ENCODE measurements around the gene ZNF148. TPM values are rescaled to one million over a fixed set of nuclear protein-coding genes. Genes with fewer than 3 reads are reported as not detected.
"Not testable (repeated sequence)": the region's sequence is repeated elsewhere in the genome, so short reads cannot be mapped to it uniquely, and the experiment has no call there.

ZNF148 gene, protein sequence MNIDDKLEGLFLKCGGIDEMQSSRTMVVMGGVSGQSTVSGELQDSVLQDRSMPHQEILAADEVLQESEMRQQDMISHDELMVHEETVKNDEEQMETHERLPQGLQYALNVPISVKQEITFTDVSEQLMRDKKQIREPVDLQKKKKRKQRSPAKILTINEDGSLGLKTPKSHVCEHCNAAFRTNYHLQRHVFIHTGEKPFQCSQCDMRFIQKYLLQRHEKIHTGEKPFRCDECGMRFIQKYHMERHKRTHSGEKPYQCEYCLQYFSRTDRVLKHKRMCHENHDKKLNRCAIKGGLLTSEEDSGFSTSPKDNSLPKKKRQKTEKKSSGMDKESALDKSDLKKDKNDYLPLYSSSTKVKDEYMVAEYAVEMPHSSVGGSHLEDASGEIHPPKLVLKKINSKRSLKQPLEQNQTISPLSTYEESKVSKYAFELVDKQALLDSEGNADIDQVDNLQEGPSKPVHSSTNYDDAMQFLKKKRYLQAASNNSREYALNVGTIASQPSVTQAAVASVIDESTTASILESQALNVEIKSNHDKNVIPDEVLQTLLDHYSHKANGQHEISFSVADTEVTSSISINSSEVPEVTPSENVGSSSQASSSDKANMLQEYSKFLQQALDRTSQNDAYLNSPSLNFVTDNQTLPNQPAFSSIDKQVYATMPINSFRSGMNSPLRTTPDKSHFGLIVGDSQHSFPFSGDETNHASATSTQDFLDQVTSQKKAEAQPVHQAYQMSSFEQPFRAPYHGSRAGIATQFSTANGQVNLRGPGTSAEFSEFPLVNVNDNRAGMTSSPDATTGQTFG
- total RNA-seq (34.2 TPM), polyA plus RNA-seq (7.6 TPM)
- long read RNA-seq, donor 1: 0 reads
- long read RNA-seq, donor 2, full-length matches to known transcripts: 19 of 19 reads
- long read RNA-seq, donor 2, partial matches to known transcripts: 0 of 19 reads
- long read RNA-seq, donor 2, other reads (novel, unspliced or antisense): 0 of 19 reads
- long read RNA-seq, donor 3: 0 reads
- long read RNA-seq, donor 4, full-length matches to known transcripts: 2 of 2 reads
- long read RNA-seq, donor 4, partial matches to known transcripts: 0 of 2 reads
- long read RNA-seq, donor 4, other reads (novel, unspliced or antisense): 0 of 2 reads
- long read RNA-seq, donor 5, full-length matches to known transcripts: 7 of 7 reads
- long read RNA-seq, donor 5, partial matches to known transcripts: 0 of 7 reads
- long read RNA-seq, donor 5, other reads (novel, unspliced or antisense): 0 of 7 reads
- long read RNA-seq, donor 6, full-length matches to known transcripts: 3 of 3 reads
- long read RNA-seq, donor 6, partial matches to known transcripts: 0 of 3 reads
- long read RNA-seq, donor 6, other reads (novel, unspliced or antisense): 0 of 3 reads
- long read RNA-seq, donor 7, full-length matches to known transcripts: 9 of 9 reads
- long read RNA-seq, donor 7, partial matches to known transcripts: 0 of 9 reads
- long read RNA-seq, donor 7, other reads (novel, unspliced or antisense): 0 of 9 reads
- long read RNA-seq, donor 8, full-length matches to known transcripts: 2 of 2 reads
- long read RNA-seq, donor 8, partial matches to known transcripts: 0 of 2 reads
- long read RNA-seq, donor 8, other reads (novel, unspliced or antisense): 0 of 2 reads
- long read RNA-seq, donor 9: 0 reads
- long read RNA-seq, donor 10, full-length matches to known transcripts: 3 of 3 reads
- long read RNA-seq, donor 10, partial matches to known transcripts: 0 of 3 reads
- long read RNA-seq, donor 10, other reads (novel, unspliced or antisense): 0 of 3 reads

DNA sequence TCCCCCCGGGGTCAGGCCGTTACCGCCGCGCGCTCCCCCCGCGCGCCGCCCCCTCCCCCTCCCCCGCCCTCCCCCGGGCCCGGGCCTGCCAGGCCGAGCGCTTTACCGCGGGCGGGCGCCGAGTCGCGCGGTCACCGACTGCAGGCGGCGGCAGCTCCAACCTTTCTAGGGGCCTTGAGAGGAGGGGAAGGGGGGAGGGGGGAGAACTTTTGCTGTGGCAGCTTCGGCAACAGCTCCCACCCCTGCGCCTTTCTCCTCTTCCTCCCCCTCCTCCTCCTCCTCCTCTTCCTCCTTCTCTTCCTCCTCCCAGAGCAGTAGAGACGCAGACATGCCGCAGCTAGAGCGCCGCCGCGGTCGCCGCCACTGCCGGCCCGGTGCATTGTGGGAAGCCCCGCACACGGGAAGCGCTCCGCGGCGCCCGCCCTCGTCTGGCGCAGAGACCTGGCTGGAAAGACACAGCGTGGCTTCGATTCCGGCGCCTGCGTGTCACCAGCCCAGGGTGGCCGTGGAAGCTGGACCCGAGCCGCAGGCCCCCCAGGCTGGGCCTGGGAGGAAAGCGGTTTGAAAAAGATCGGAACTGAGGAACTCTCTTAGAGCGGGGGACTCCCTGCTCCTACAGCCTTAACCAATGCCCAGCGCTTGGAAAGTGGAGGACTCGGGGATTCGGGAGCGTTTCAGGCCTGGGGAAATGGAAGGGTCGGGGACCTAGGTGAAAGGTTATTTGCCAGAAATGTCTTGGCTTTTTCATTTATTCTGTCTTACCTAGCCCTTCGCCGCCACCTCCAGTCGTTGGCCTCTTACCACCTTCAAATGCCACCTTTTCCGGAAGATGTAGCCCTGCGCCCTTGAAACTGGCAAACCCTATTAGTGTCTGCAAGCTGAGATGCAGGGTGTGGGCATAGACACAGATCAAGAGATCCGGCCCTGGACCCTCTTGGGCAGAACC lies at the start of gene ZNF148:
Gene ZNF148 (minus strand): TSS at position 330 of the 946 bp plus-strand sequence. CDS start 61,685 bp downstream, outside the sequence.
- under 1% methylated on average over 69 of the region's 69 CpGs for WGBS
- H3K9me3 ChIP-seq (ENCODE audit: control insufficient read depth in 2 of 2, insufficient read depth in 1 of 2, low read length in 1 of 2): no peaks in the 10 kb centered on the region
- H3K36me3 ChIP-seq (ENCODE audit: control insufficient read depth in 2 of 2, insufficient read depth in 2 of 2, low read length in 1 of 2): peaks cover 0 to 4% of the 10 kb centered on the region in 2 donors
- H3K4me1 ChIP-seq (ENCODE audit: control insufficient read depth in 2 of 2, insufficient read depth in 2 of 2, low read length in 2 of 2): peaks cover 14% of the 10 kb centered on the region in 2 donors
- no peaks in the 10 kb centered on the region for H3K27me3 ChIP-seq (ENCODE audit: control insufficient read depth in 2 of 2, insufficient read depth in 1 of 2, low read length in 1 of 2)
- H3K4me3 ChIP-seq (ENCODE audit: low read length in 2 of 2): peak within 1 kb of the TSS; percentile 78 to 91
- peak; percentile 80 to 96 (median 90) for DNase-seq (ENCODE audit: low read depth in 6 of 9, low spot score in 9 of 9)
- H3K27ac ChIP-seq (ENCODE audit: low read depth in 1 of 2, low read length in 1 of 2): peak within 1 kb of the TSS; percentile 88 to 96

DNA sequence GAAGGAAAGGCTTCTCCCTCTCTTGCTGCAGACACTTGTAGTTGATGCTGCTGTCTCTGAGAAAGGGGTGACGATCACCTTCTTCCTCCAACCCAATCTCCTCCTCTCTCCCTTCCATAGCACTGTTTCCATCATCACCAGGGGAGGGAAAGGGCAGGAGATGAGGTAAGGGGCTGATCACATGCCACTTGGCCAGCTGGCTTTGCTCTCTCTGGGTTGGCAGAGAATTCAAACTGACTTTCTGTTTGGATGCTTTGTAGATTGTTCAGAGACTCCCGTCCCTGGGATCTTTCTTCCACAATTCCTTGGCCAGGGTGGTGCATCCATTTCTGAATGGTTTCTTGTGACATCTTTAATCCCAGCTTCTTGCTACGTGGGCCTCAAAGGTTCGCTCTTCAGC lies 43.2 kb upstream of the ZNF148 start:
- Histone ChIP-seq H3K27ac (ENCODE audit: low read depth in 1 of 2, low read length in 1 of 2) (no peak overlapping the region), H3K27me3 (ENCODE audit: control insufficient read depth in 2 of 2, insufficient read depth in 1 of 2, low read length in 1 of 2) (peaks cover 0 to 3% of the 10 kb centered on the region in 2 donors), H3K4me3 (ENCODE audit: low read length in 2 of 2) (no peak overlapping the region), H3K9me3 (ENCODE audit: control insufficient read depth in 2 of 2, insufficient read depth in 1 of 2, low read length in 1 of 2) (no peaks in the 10 kb centered on the region), H3K4me1 (ENCODE audit: control insufficient read depth in 2 of 2, insufficient read depth in 2 of 2, low read length in 2 of 2) (no peaks in the 10 kb centered on the region), H3K36me3 (ENCODE audit: control insufficient read depth in 2 of 2, insufficient read depth in 2 of 2, low read length in 1 of 2) (no peaks in the 10 kb centered on the region)
- whole genome bisulfite sequencing: 97% methylated on average over 4 of the region's 4 CpGs
- no peak for DNase-seq (ENCODE audit: low read depth in 6 of 9, low spot score in 9 of 9)

DNA sequence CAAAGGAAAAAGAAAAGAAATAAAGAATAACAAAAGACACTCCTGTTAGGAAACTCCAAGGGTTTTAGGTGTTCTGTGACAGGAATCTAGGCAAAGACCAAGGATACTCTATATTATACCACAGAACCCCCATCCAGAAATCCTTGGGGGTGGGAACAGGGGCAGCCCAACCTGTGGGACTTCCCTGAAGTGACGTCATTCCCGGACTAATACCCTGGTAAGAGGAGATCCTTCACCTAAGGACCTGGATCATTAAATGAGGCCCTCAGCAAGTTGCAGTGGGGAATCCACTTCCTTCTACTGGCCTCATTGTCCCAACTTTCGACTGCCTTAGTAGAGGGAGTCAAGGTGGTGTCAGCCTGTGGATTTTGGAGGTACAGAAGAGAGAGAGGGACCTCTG lies 41.1 kb upstream of the ZNF148 start:
- no peak for DNase-seq (ENCODE audit: low read depth in 6 of 9, low spot score in 9 of 9)
- H3K4me3 ChIP-seq (ENCODE audit: low read length in 2 of 2): no peak overlapping the region
- H3K9me3 ChIP-seq (ENCODE audit: control insufficient read depth in 2 of 2, insufficient read depth in 1 of 2, low read length in 1 of 2): no peaks in the 10 kb centered on the region
- no peaks in the 10 kb centered on the region for H3K36me3 ChIP-seq (ENCODE audit: control insufficient read depth in 2 of 2, insufficient read depth in 2 of 2, low read length in 1 of 2)
- no peaks in the 10 kb centered on the region for H3K4me1 ChIP-seq (ENCODE audit: control insufficient read depth in 2 of 2, insufficient read depth in 2 of 2, low read length in 2 of 2)
- peaks cover 0 to 5% of the 10 kb centered on the region in 2 donors for H3K27me3 ChIP-seq (ENCODE audit: control insufficient read depth in 2 of 2, insufficient read depth in 1 of 2, low read length in 1 of 2)
- no peak overlapping the region for H3K27ac ChIP-seq (ENCODE audit: low read depth in 1 of 2, low read length in 1 of 2)
- 92% methylated on average over 3 of the region's 3 CpGs for WGBS

DNA sequence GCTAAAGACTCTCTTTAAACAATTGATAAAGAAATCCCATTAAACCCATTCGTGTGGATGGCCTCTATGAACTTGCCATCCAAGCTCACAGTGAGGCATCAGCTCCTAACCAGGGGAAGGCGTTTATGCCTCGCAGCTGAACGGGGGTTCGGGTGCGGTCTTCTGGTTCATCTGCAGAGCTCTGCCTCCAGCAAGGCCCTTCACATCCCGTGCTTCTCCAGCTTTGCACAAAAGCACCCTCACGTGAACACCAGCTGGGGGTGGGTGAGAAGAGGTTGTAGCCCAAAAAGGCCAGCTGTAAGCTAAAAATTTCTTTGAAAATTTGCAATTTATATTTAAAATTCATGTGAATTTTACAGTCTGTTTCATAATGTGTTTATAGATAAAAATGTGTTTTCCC lies 39.5 kb upstream of the ZNF148 start:
- no peak for DNase-seq (ENCODE audit: low read depth in 6 of 9, low spot score in 9 of 9)
- H3K36me3 ChIP-seq (ENCODE audit: control insufficient read depth in 2 of 2, insufficient read depth in 2 of 2, low read length in 1 of 2): no peaks in the 10 kb centered on the region
- 85% methylated on average over 8 of the region's 8 CpGs for WGBS
- no peak overlapping the region for H3K4me3 ChIP-seq (ENCODE audit: low read length in 2 of 2)
- H3K4me1 ChIP-seq (ENCODE audit: control insufficient read depth in 2 of 2, insufficient read depth in 2 of 2, low read length in 2 of 2): no peaks in the 10 kb centered on the region
- H3K27me3 ChIP-seq (ENCODE audit: control insufficient read depth in 2 of 2, insufficient read depth in 1 of 2, low read length in 1 of 2): peaks cover 0 to 5% of the 10 kb centered on the region in 2 donors
- no peaks in the 10 kb centered on the region for H3K9me3 ChIP-seq (ENCODE audit: control insufficient read depth in 2 of 2, insufficient read depth in 1 of 2, low read length in 1 of 2)
- H3K27ac ChIP-seq (ENCODE audit: low read depth in 1 of 2, low read length in 1 of 2): no peak overlapping the region

DNA sequence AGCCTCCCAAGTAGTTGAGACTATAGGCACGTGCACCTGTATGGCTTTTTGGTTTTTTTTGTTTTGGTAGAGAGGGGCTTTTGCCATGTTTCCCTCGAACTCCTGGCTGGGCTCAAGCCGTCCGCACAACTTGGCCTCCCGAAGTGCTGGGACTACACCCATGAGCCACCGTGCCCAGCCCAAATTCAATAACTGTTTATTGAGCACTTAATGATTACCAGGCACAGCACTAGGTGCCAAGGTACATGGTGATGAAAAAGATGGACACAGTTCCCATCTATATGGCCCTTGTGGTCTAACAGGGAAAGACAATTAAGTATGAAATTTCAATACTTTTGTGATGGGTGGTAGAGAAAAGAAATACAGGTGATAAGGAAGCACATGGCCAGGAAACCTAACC lies 35.8 kb upstream of the ZNF148 start:
- no peaks in the 10 kb centered on the region for H3K36me3 ChIP-seq (ENCODE audit: control insufficient read depth in 2 of 2, insufficient read depth in 2 of 2, low read length in 1 of 2)
- no peaks in the 10 kb centered on the region for H3K9me3 ChIP-seq (ENCODE audit: control insufficient read depth in 2 of 2, insufficient read depth in 1 of 2, low read length in 1 of 2)
- 94% methylated on average over 6 of the region's 6 CpGs for WGBS
- DNase-seq (ENCODE audit: low read depth in 6 of 9, low spot score in 9 of 9): no peak
- H3K4me3 ChIP-seq (ENCODE audit: low read length in 2 of 2): no peak overlapping the region
- H3K4me1 ChIP-seq (ENCODE audit: control insufficient read depth in 2 of 2, insufficient read depth in 2 of 2, low read length in 2 of 2): no peaks in the 10 kb centered on the region
- H3K27ac ChIP-seq (ENCODE audit: low read depth in 1 of 2, low read length in 1 of 2): no peak overlapping the region
- H3K27me3 ChIP-seq (ENCODE audit: control insufficient read depth in 2 of 2, insufficient read depth in 1 of 2, low read length in 1 of 2): peaks cover 0 to 5% of the 10 kb centered on the region in 2 donors

DNA sequence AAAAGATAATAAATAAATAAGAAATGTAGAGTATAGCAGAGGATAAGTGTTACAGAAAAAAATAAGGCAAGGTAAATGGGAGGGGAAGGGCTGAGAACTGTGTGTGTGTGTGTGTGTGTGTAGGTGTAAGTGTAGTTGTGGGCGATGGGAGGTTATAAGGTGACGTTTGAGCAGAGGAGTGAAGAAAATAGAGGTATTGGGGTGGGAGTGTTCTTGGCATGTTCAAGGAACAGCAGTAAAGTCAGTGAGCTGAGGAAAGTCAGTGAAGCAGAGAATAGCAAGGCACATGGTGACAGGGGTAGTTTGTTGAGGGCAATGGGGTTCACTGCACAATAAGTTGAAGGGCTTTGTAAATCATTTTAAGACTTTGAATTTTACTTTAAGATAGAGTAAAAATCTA lies 30.9 kb upstream of the ZNF148 start:
- 96% methylated on average over 2 of the region's 2 CpGs for WGBS
- no peak overlapping the region for H3K27ac ChIP-seq (ENCODE audit: low read depth in 1 of 2, low read length in 1 of 2)
- no peaks in the 10 kb centered on the region for H3K36me3 ChIP-seq (ENCODE audit: control insufficient read depth in 2 of 2, insufficient read depth in 2 of 2, low read length in 1 of 2)
- no peak overlapping the region for H3K4me3 ChIP-seq (ENCODE audit: low read length in 2 of 2)
- no peaks in the 10 kb centered on the region for H3K9me3 ChIP-seq (ENCODE audit: control insufficient read depth in 2 of 2, insufficient read depth in 1 of 2, low read length in 1 of 2)
- H3K4me1 ChIP-seq (ENCODE audit: control insufficient read depth in 2 of 2, insufficient read depth in 2 of 2, low read length in 2 of 2): no peaks in the 10 kb centered on the region
- no peaks in the 10 kb centered on the region for H3K27me3 ChIP-seq (ENCODE audit: control insufficient read depth in 2 of 2, insufficient read depth in 1 of 2, low read length in 1 of 2)
- no peak for DNase-seq (ENCODE audit: low read depth in 6 of 9, low spot score in 9 of 9)

DNA sequence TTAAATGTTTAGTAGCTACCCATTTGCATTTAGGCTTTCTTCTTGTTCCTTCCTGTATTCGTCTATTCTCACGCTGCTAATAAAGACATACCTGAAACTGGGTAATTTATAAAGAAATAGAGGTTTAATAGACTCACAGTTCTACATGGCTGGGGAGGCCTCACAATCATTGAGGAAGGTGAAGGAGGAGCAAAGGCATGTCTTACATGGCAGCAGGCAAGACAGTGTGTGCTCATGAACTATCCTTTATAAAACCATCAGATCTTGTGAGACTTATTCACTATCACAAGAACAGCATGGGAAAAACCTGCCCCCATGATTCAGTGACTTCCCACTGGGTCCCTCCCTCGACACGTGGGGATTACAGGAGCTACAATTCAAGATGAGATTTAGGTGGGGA lies 30.4 kb upstream of the ZNF148 start:
- not testable (repeated sequence) for DNase-seq (ENCODE audit: low read depth in 6 of 9, low spot score in 9 of 9); H3K27me3 ChIP-seq (ENCODE audit: control insufficient read depth in 2 of 2, insufficient read depth in 1 of 2, low read length in 1 of 2); H3K4me1 ChIP-seq (ENCODE audit: control insufficient read depth in 2 of 2, insufficient read depth in 2 of 2, low read length in 2 of 2); H3K4me3 ChIP-seq (ENCODE audit: low read length in 2 of 2); H3K9me3 ChIP-seq (ENCODE audit: control insufficient read depth in 2 of 2, insufficient read depth in 1 of 2, low read length in 1 of 2); H3K36me3 ChIP-seq (ENCODE audit: control insufficient read depth in 2 of 2, insufficient read depth in 2 of 2, low read length in 1 of 2); H3K27ac ChIP-seq (ENCODE audit: low read depth in 1 of 2, low read length in 1 of 2)
- 95% methylated on average over 4 of the region's 4 CpGs for WGBS
